Adrenal gland (tissue), 12 donors: ENCODE results near the gene ASCC1. TPM values are rescaled to one million over a fixed set of nuclear protein-coding genes. Genes with fewer than 3 reads are reported as not detected.
"Not testable (repeated sequence)": the region's sequence is repeated elsewhere in the genome, so short reads cannot be mapped to it uniquely, and the experiment has no call there.

Experiments used
- DNase-seq, 7 donors: peaks; one replicate each; pipeline ENCODE4 v3.0.0-alpha.2; 2019 to 2020
- H3K27ac ChIP-seq, 5 donors: fragments of 200-600 bp; sonication (generic) in 4 of 5; 1 replicate in 3 of 5; 2 replicates in 2 of 5; pipeline versions ENCODE4 v1.5.1 to v1.8.0; 2016 to 2020; ENCODE audit warnings: mild to moderate bottlenecking in 1 of 5
- H3K27me3 ChIP-seq: fragments of 200-600 bp; 2 replicates; pipeline ENCODE4 v1.8.0; 2021
- H3K36me3 ChIP-seq, 2 donors: fragments of 200-600 bp; replicated peaks in 1 of 2; 1 replicate in 1 of 2; 2 replicates in 1 of 2; pipeline versions ENCODE4 v1.5.1 to v1.8.0; 2018 to 2022
- H3K4me1 ChIP-seq, 2 donors: fragments of 200-600 bp; replicated peaks in 1 of 2; 1 replicate in 1 of 2; 2 replicates in 1 of 2; pipeline versions ENCODE4 v1.5.1 to v1.8.0; 2018 to 2021
- H3K4me3 ChIP-seq, 4 donors: fragments of 200-600 bp; sonication (generic) in 3 of 4; one replicate each; pipeline ENCODE4 v1.5.1; 2016 to 2018
- H3K9me3 ChIP-seq, 3 donors: fragments of 200-600 bp; sonication (generic) in 1 of 3; replicated peaks in 1 of 3; 1 replicate in 2 of 3; 2 replicates in 1 of 3; pipeline versions ENCODE4 v1.5.1 to v1.8.0; 2016 to 2021
- POLR2A ChIP-seq, 2 donors: fragments of 450-650 bp; IDR thresholded peaks; one replicate each; pipeline ENCODE4 v1.6.1; 2017; ENCODE audit warnings: antibody characterized with exemption in 2 of 2, mild to moderate bottlenecking in 2 of 2, moderate library complexity in 1 of 2
- WGBS, 4 donors: extraction: QIAGEN DNeasy Blood & Tissue Kit in 2 of 4; methylation state at CpG; one replicate each; pipeline versions ENCODE4 v1.1.5 to v1.1.7; 2013 to 2017; 5-methylcytosine and 5-hydroxymethylcytosine counted together
- intact Hi-C, 2 donors: fragments of 100-400 bp; cut with DNase I; formaldehyde crosslinking; loops; one replicate each; pipeline versions ENCODE4 v1.14.1 to v1.15.0; 2022 to 2023
- polyA plus RNA-seq, 3 donors: library from polyadenylated mRNA; stranded (reverse); fragments of 200-250 nt in 2 of 3; fragments of 350-450 nt in 1 of 3; fragmentation: Illumina TruSeq in 1 of 3; extraction: RNeasy Lipid Tissue Mini Kit (QIAGEN cat#74804) in 1 of 3; gene quantifications; one replicate each; pipeline ENCODE4 v1.2.3, GENCODE V29; 2013 to 2014
- total RNA-seq, 9 donors: library from RNA; depleted of rRNA in 4 of 9; stranded (reverse); fragments of >200 nt in 4 of 9; fragments of 120-200 nt in 1 of 9; fragmentation: NEBNext Ultra II Directional in 1 of 9; extraction: Animal tissue kit (Norgen Biotek cat#: 25700) in 1 of 9; gene quantifications; one replicate each; pipeline versions ENCODE4 v1.1.0 to v1.2.4, GENCODE V29; 2013 to 2023
- TF ChIP-seq, protein P1 (sequence below), 6 experiments: fragments of 450-650 bp in 4 of 6; fragments of 200-600 bp in 2 of 6; sonication (generic) in 1 of 6; IDR thresholded peaks; 1 replicate in 5 of 6; 2 replicates in 1 of 6; pipeline versions ENCODE4 v1.5.1 to v1.8.0; 2016 to 2021; ENCODE audit warnings: antibody characterized with exemption in 6 of 6, mild to moderate bottlenecking in 2 of 6, moderate library complexity in 1 of 6
- donor health status: healthy with polysubstance abuse.
- donor health status: Bipolar disorder and iron deficiency.
- donor health status: DM: yes; HTN: yes; CAD: no.
- donor health status: DM: no; HTN: no; CAD: no.
- donor health status: DM: no; HTN: no; CAD: no.
- donor health status: DM: yes; HTN: yes; CAD: no.

The ASCC1 gene
- total and polyA plus RNA-seq, 12 donors = 9.7 to 101 (median 36.7) TPM

GRCh38 chr10:72140174-72140573 is 75.9 kb downstream of the ASCC1 start:
- TF ChIP-seq POLR2A (IDR thresholded peaks at IDR 0.05) = no peak
- TF ChIP-seq, protein P1, sequence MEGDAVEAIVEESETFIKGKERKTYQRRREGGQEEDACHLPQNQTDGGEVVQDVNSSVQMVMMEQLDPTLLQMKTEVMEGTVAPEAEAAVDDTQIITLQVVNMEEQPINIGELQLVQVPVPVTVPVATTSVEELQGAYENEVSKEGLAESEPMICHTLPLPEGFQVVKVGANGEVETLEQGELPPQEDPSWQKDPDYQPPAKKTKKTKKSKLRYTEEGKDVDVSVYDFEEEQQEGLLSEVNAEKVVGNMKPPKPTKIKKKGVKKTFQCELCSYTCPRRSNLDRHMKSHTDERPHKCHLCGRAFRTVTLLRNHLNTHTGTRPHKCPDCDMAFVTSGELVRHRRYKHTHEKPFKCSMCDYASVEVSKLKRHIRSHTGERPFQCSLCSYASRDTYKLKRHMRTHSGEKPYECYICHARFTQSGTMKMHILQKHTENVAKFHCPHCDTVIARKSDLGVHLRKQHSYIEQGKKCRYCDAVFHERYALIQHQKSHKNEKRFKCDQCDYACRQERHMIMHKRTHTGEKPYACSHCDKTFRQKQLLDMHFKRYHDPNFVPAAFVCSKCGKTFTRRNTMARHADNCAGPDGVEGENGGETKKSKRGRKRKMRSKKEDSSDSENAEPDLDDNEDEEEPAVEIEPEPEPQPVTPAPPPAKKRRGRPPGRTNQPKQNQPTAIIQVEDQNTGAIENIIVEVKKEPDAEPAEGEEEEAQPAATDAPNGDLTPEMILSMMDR (IDR thresholded peaks at IDR 0.05) = no peak
- no peaks in the 10 kb centered on the region for H3K9me3 ChIP-seq
- no peak overlapping the region for H3K4me3 ChIP-seq

GRCh38 chr10:72137583-72137982 is 78.5 kb downstream of the ASCC1 start:
- Histone ChIP-seq H3K9me3 (no peaks in the 10 kb centered on the region), H3K27me3 (no peaks in the 10 kb centered on the region), H3K36me3 (peaks cover 0 to 8% of the 10 kb centered on the region in 2 donors), H3K4me3 (no peak overlapping the region), H3K4me1 (peaks cover 0 to 9% of the 10 kb centered on the region in 2 donors), H3K27ac (no peak overlapping the region)
- WGBS, 4 donors = 95 to 98% (median 98%) methylated on average over 7 of the region's 7 CpGs
- DNase-seq = no peak
- TF ChIP-seq, protein P1 (IDR thresholded peaks at IDR 0.05) = no peak
- no peak for TF ChIP-seq POLR2A (IDR thresholded peaks at IDR 0.05)
- intact Hi-C loops = loop anchor here in 1 of 2 donors (10.0 kb wide), 1 partner anchor 207 kb away; no protein-coding TSS in a partner anchor

More at GRCh38 chr10:72140174-72140573, 75.9 kb downstream of the ASCC1 start:
- Histone ChIP-seq H3K4me1 (no peaks in the 10 kb centered on the region), H3K36me3 (peaks cover 0 to 8% of the 10 kb centered on the region in 2 donors), H3K27ac (no peak overlapping the region), H3K27me3 (no peaks in the 10 kb centered on the region)
- no peak for DNase-seq
- intact Hi-C loops = no loop called here

GRCh38 chr10:72136225-72136624 is 79.9 kb downstream of the ASCC1 start:
- H3K4me1 ChIP-seq = peaks cover 0 to 12% of the 10 kb centered on the region in 2 donors
- not testable (repeated sequence) for H3K27ac ChIP-seq, H3K27me3 ChIP-seq, H3K36me3 ChIP-seq, DNase-seq, H3K9me3 ChIP-seq, H3K4me3 ChIP-seq
- 95 to 100% (median 98%) methylated on average over 10 of the region's 10 CpGs for WGBS, 4 donors
- intact Hi-C loops = loop anchor here in 1 of 2 donors (10.0 kb wide), 1 partner anchor 209 kb away; no protein-coding TSS in a partner anchor

- intact Hi-C loops = loop anchor here in 1 of 2 donors (10.0 kb wide), 1 partner anchor 210 kb away; no protein-coding TSS in a partner anchor
- no peak for DNase-seq
- H3K27ac ChIP-seq = no peak overlapping the region
- H3K4me3 ChIP-seq = no peak overlapping the region
- H3K4me1 ChIP-seq = peaks cover 0 to 12% of the 10 kb centered on the region in 2 donors
- no peaks in the 10 kb centered on the region for H3K27me3 ChIP-seq
- TF ChIP-seq, protein P1 (IDR thresholded peaks at IDR 0.05) = no peak
- no peak for TF ChIP-seq POLR2A (IDR thresholded peaks at IDR 0.05)
- H3K9me3 ChIP-seq = no peaks in the 10 kb centered on the region
- WGBS, 4 donors = 80 to 88% (median 87%) methylated on average over 10 of the region's 10 CpGs
- H3K36me3 ChIP-seq = peaks cover 0 to 8% of the 10 kb centered on the region in 2 donors
Observed at GRCh38 chr10:72134785-72135767, 81.0 kb downstream of the ASCC1 start.
